Activated CD4-positive, alpha-beta T cell treated with anti-CD3 and anti-CD28 coated beads for 1 hour (primary cell): Measurements from ENCODE around the gene MYO1F.
"Not testable (repeated sequence)": the region's sequence is repeated elsewhere in the genome, so short reads cannot be mapped to it uniquely, and the experiment has no call there.

Experiments used
- DNase-seq: peaks from one replicate; pipeline ENCODE4 v3.0.0-alpha.2; 2020

The MYO1F gene

GRCh38 chr19:8596168-8596567 is 18.9 kb upstream of the MYO1F start:
- no peak for DNase-seq

- no peak for DNase-seq
Measured at GRCh38 chr19:8595651-8596050, 18.4 kb upstream of the MYO1F start.

GRCh38 chr19:8593931-8594330 is 16.7 kb upstream of the MYO1F start:
- DNase-seq = no peak

GRCh38 chr19:8592231-8593009 is 15.2 kb upstream of the MYO1F start:
- peak; percentile 93 for DNase-seq

- DNase-seq = no peak
Measured at GRCh38 chr19:8589177-8589714, 12.0 kb upstream of the MYO1F start.

GRCh38 chr19:8585894-8586750 is 8.9 kb upstream of the MYO1F start:
- DNase-seq = peak; percentile 35

GRCh38 chr19:8584965-8585893 is 8.0 kb upstream of the MYO1F start:
- no peak for DNase-seq

GRCh38 chr19:8580710-8581281 is 3.6 kb upstream of the MYO1F start:
- DNase-seq = peak; percentile 77

GRCh38 chr19:8578642-8579265 is 1.5 kb upstream of the MYO1F start:
- peak; percentile 67 for DNase-seq

GRCh38 chr19:8577741-8578140 is 499 bp upstream of the MYO1F start:
- no peak for DNase-seq

GRCh38 chr19:8576273-8576993 is 809 bp downstream of the MYO1F start:
- no peak for DNase-seq

GRCh38 chr19:8575467-8575997 is 1.7 kb downstream of the MYO1F start:
- DNase-seq = peak; percentile 30

- DNase-seq = not testable (repeated sequence)
Measured at GRCh38 chr19:8574619-8574922, 2.7 kb downstream of the MYO1F start.

GRCh38 chr19:8573316-8573715 is 3.9 kb downstream of the MYO1F start:
- DNase-seq = no peak

- peak; percentile 43 for DNase-seq
Measured at GRCh38 chr19:8571006-8571411, 6.2 kb downstream of the MYO1F start.

GRCh38 chr19:8569066-8569771 is 8.0 kb downstream of the MYO1F start:
- peak; percentile 27 for DNase-seq

GRCh38 chr19:8567522-8568172 is 9.6 kb downstream of the MYO1F start:
- no peak for DNase-seq

- DNase-seq = no peak
Measured at GRCh38 chr19:8566855-8567254, 10.4 kb downstream of the MYO1F start.

GRCh38 chr19:8564866-8565265 is 12.4 kb downstream of the MYO1F start:
- not testable (repeated sequence) for DNase-seq
